Measurements from ENCODE around the gene ITGAV.

Gene ITGAV

DNA sequence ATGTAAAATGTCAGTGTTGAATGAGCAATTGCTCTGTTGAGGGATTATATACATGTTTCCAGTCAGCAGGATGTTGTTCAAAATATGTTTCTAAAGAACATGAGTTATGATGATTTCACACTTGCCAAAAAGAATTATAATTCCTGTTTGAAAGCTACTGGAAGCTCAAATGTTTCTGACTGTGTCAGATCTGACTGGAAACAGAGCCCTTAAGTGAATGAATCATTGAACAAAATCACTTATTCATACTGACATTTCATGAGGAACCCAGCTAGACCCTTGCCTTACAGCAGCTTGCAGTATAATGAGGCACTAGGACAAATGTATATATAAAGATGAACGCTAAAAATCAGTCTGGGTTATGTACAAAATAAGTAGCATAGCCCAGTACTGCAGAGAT, 35.4 kb upstream of the ITGAV start:
- Histone ChIP-seq H3K4me3 (ENCODE audit: insufficient read length, low read depth) (no peak overlapping the region), H3K9ac (ENCODE audit: insufficient read length, low read depth) (no peak overlapping the region), H3K36me3 (ENCODE audit: insufficient read depth, insufficient read length, low read length) (no peaks in the 10 kb centered on the region), H3K27me3 (ENCODE audit: insufficient read depth, insufficient read length) (no peaks in the 10 kb centered on the region), H3K4me1 (ENCODE audit: insufficient read depth, insufficient read length) (no peaks in the 10 kb centered on the region), H3K9me3 (ENCODE audit: insufficient read depth, low read length) (no peaks in the 10 kb centered on the region)
- TF ChIP-seq YY1 (IDR thresholded peaks at IDR 0.05; ENCODE audit: insufficient read depth, insufficient read length) (no peak), SUZ12 (IDR thresholded peaks at IDR 0.05; ENCODE audit: extremely low read depth, insufficient read depth, insufficient read length) (no peak), ZNF274 (IDR thresholded peaks at IDR 0.05; ENCODE audit: low read depth, low read length) (no peak)
- no peak for DNase-seq (ENCODE audit: low read depth, low spot score)

DNA sequence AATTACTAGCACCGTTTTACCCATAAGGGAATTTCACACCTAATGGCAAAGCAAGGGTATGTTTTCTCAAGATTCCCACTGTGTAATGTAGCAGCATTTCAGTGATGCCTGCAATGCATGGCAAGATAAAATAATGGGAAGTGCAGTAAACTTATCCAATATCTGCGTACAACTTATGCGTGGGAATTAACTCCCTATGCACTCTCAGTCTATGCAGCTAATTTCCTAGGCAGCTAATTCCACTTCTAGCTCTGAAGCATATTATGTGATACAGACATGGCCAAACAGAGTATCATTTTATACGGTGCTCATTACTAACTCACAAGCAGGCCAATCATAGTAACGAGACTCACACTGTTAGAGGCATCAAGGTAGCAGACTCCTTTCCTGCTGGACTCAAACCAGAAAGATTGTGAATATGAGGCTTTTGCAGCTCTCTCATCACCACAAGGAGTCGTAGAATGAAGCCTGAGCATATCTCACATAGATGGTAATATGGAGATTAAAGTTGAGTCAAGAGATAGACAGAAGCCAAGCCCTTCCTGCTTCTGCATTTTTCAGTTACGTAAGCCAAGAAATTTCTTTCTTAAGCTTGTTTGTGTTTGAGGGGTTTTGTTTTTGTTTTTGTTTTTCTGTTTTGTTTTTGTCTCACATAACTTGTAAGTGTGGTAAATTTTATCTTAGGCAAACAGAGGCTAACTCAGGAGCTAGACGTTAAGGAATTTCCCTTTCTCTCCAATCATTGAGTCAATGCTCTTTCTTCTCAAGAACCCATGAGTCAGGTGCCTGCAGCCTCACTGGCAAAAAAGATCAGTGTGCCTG, 34.8 kb upstream of the ITGAV start:
- Histone ChIP-seq H3K4me1 (ENCODE audit: insufficient read depth, insufficient read length) (no peaks in the 10 kb centered on the region), H3K9ac (ENCODE audit: insufficient read length, low read depth) (no peak overlapping the region), H3K9me3 (ENCODE audit: insufficient read depth, low read length) (no peaks in the 10 kb centered on the region), H3K36me3 (ENCODE audit: insufficient read depth, insufficient read length, low read length) (no peaks in the 10 kb centered on the region), H3K27me3 (ENCODE audit: insufficient read depth, insufficient read length) (no peaks in the 10 kb centered on the region), H3K4me3 (ENCODE audit: insufficient read length, low read depth) (no peak overlapping the region)
- TF ChIP-seq SUZ12 (IDR thresholded peaks at IDR 0.05; ENCODE audit: extremely low read depth, insufficient read depth, insufficient read length): no peak
- no peak for TF ChIP-seq ZNF274 (IDR thresholded peaks at IDR 0.05; ENCODE audit: low read depth, low read length)
- TF ChIP-seq YY1 (IDR thresholded peaks at IDR 0.05; ENCODE audit: insufficient read depth, insufficient read length): no peak
- no peak for DNase-seq (ENCODE audit: low read depth, low spot score)

- Histone ChIP-seq H3K27me3 (ENCODE audit: insufficient read depth, insufficient read length) (no peaks in the 10 kb centered on the region), H3K36me3 (ENCODE audit: insufficient read depth, insufficient read length, low read length) (no peaks in the 10 kb centered on the region), H3K4me3 (ENCODE audit: insufficient read length, low read depth) (no peak overlapping the region), H3K4me1 (ENCODE audit: insufficient read depth, insufficient read length) (no peaks in the 10 kb centered on the region), H3K9me3 (ENCODE audit: insufficient read depth, low read length) (0 out of 2 replicates have a peak, but pooled peaks cover 7% of the 10 kb centered on the region), H3K9ac (ENCODE audit: insufficient read length, low read depth) (no peak overlapping the region)
- TF ChIP-seq SUZ12 (IDR thresholded peaks at IDR 0.05; ENCODE audit: extremely low read depth, insufficient read depth, insufficient read length): no peak
- DNase-seq (ENCODE audit: low read depth, low spot score): no peak
Observed at GRCh38 chr2:186558512-186559276, 31.2 kb upstream of the ITGAV start.

- Histone ChIP-seq H3K36me3 (ENCODE audit: insufficient read depth, insufficient read length, low read length) (no peaks in the 10 kb centered on the region), H3K4me1 (ENCODE audit: insufficient read depth, insufficient read length) (no peaks in the 10 kb centered on the region), H3K27me3 (ENCODE audit: insufficient read depth, insufficient read length) (no peaks in the 10 kb centered on the region), H3K4me3 (ENCODE audit: insufficient read length, low read depth) (no peak overlapping the region), H3K9me3 (ENCODE audit: insufficient read depth, low read length) (0 out of 2 replicates have a peak, but pooled peaks cover 7% of the 10 kb centered on the region), H3K9ac (ENCODE audit: insufficient read length, low read depth) (no peak overlapping the region)
- no peak for TF ChIP-seq SUZ12 (IDR thresholded peaks at IDR 0.05; ENCODE audit: extremely low read depth, insufficient read depth, insufficient read length)
- no peak for TF ChIP-seq ZNF274 (IDR thresholded peaks at IDR 0.05; ENCODE audit: low read depth, low read length)
- TF ChIP-seq YY1 (IDR thresholded peaks at IDR 0.05; ENCODE audit: insufficient read depth, insufficient read length): no peak
- DNase-seq (ENCODE audit: low read depth, low spot score): no peak
Observed at GRCh38 chr2:186559370-186559769, 30.5 kb upstream of the ITGAV start.

DNA sequence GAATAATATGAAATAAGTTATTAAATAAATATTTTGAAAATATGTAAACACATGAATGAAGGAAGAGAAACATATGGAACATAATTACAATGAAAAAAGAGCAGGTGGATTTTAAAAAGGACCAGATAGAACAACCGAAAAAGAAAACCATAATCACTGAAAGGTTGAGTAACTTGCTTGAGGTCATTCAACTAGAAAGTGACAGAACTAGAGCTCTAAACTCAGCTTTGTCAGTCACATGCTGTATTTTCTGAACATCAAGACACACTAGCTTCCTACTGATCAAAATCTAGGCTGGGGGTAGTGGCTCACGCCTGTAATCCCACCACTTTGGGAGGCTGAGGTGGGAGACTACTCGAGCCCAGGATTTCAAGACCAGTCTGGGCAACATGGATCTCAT, 30.0 kb upstream of the ITGAV start:
- Histone ChIP-seq H3K36me3 (ENCODE audit: insufficient read depth, insufficient read length, low read length) (no peaks in the 10 kb centered on the region), H3K4me1 (ENCODE audit: insufficient read depth, insufficient read length) (no peaks in the 10 kb centered on the region), H3K4me3 (ENCODE audit: insufficient read length, low read depth) (no peak overlapping the region), H3K9me3 (ENCODE audit: insufficient read depth, low read length) (0 out of 2 replicates have a peak, but pooled peaks cover 7% of the 10 kb centered on the region), H3K9ac (ENCODE audit: insufficient read length, low read depth) (no peak overlapping the region), H3K27me3 (ENCODE audit: insufficient read depth, insufficient read length) (no peaks in the 10 kb centered on the region)
- TF ChIP-seq ZNF274 (IDR thresholded peaks at IDR 0.05; ENCODE audit: low read depth, low read length): no peak
- TF ChIP-seq SUZ12 (IDR thresholded peaks at IDR 0.05; ENCODE audit: extremely low read depth, insufficient read depth, insufficient read length): no peak
- no peak for TF ChIP-seq YY1 (IDR thresholded peaks at IDR 0.05; ENCODE audit: insufficient read depth, insufficient read length)
- DNase-seq (ENCODE audit: low read depth, low spot score): no peak

- H3K4me3 ChIP-seq (ENCODE audit: insufficient read length, low read depth): no peak overlapping the region
- no peak for DNase-seq (ENCODE audit: low read depth, low spot score)
- H3K9ac ChIP-seq (ENCODE audit: insufficient read length, low read depth): no peak overlapping the region
- H3K36me3 ChIP-seq (ENCODE audit: insufficient read depth, insufficient read length, low read length): no peaks in the 10 kb centered on the region
- H3K27me3 ChIP-seq (ENCODE audit: insufficient read depth, insufficient read length): no peaks in the 10 kb centered on the region
- TF ChIP-seq SUZ12 (IDR thresholded peaks at IDR 0.05; ENCODE audit: extremely low read depth, insufficient read depth, insufficient read length): no peak
- TF ChIP-seq ZNF274 (IDR thresholded peaks at IDR 0.05; ENCODE audit: low read depth, low read length): no peak
- TF ChIP-seq YY1 (IDR thresholded peaks at IDR 0.05; ENCODE audit: insufficient read depth, insufficient read length): no peak
- H3K4me1 ChIP-seq (ENCODE audit: insufficient read depth, insufficient read length): no peaks in the 10 kb centered on the region
- 0 out of 2 replicates have a peak, but pooled peaks cover 7% of the 10 kb centered on the region for H3K9me3 ChIP-seq (ENCODE audit: insufficient read depth, low read length)
Observed at GRCh38 chr2:186560254-186560653, 29.6 kb upstream of the ITGAV start.

All from NT2/D1 (cell line).